Mesenchymal stem cell (in vitro differentiated cells and primary cell): ENCODE results near the gene GNAO1.

Source experiments
- DNase-seq: peaks from one replicate; pipeline ENCODE4 v3.0.0-alpha.2; 2013
- H2AFZ ChIP-seq: one replicate; pipeline ENCODE4 v1.6.1; 2013; ENCODE audit warnings: low read depth, mild to moderate bottlenecking, control low read depth, inconsistent platforms, low read length, moderate library complexity
- H2AK5ac ChIP-seq: 2 replicates; pipeline ENCODE4 v1.6.1; 2013; ENCODE audit warnings: low read length, moderate library complexity, mild to moderate bottlenecking, inconsistent platforms; ENCODE audit not compliant: severe bottlenecking
- H2BK120ac ChIP-seq: one replicate; pipeline ENCODE4 v1.6.1; 2013; ENCODE audit warnings: low read depth, mild to moderate bottlenecking, inconsistent platforms, low read length, moderate library complexity
- H2BK12ac ChIP-seq, 2 experiments: one replicate each; pipeline ENCODE4 v1.6.1; 2013; ENCODE audit warnings: inconsistent platforms in 2 of 2, low read length in 2 of 2, mild to moderate bottlenecking in 2 of 2, moderate library complexity in 2 of 2, control low read depth in 1 of 2
- H2BK15ac ChIP-seq: one replicate; pipeline ENCODE4 v1.6.1; 2013; ENCODE audit warnings: mild to moderate bottlenecking, low read depth, inconsistent platforms; ENCODE audit not compliant: poor library complexity, severe bottlenecking
- H2BK5ac ChIP-seq: 2 replicates; pipeline ENCODE4 v1.6.1; 2013; ENCODE audit warnings: low read depth, mild to moderate bottlenecking, low read length, control low read depth, inconsistent platforms; ENCODE audit not compliant: poor library complexity, severe bottlenecking
- H3K14ac ChIP-seq, 2 experiments: one replicate each; pipeline ENCODE4 v1.6.1; 2013; ENCODE audit warnings: inconsistent platforms in 2 of 2, low read length in 2 of 2, control low read depth in 1 of 2, mild to moderate bottlenecking in 1 of 2, moderate library complexity in 1 of 2
- H3K18ac ChIP-seq, 2 experiments: one replicate each; pipeline ENCODE4 v1.6.1; 2013; ENCODE audit warnings: inconsistent platforms in 2 of 2, low read length in 2 of 2, control low read depth in 1 of 2, low read depth in 1 of 2, mild to moderate bottlenecking in 1 of 2
- H3K23ac ChIP-seq, 2 experiments: one replicate each; pipeline ENCODE4 v1.6.1; 2013; ENCODE audit warnings: inconsistent platforms in 2 of 2, low read length in 2 of 2, mild to moderate bottlenecking in 2 of 2, moderate library complexity in 2 of 2, control low read depth in 1 of 2
- H3K27ac ChIP-seq: 2 replicates; pipeline ENCODE4 v1.5.1; 2013; ENCODE audit warnings: mild to moderate bottlenecking, moderate library complexity, low read length, control low read depth, inconsistent platforms; ENCODE audit not compliant: poor library complexity, severe bottlenecking
- H3K27me3 ChIP-seq, 2 experiments: 2 replicates each; pipeline versions ENCODE4 v1.6.1 to v1.7.0; 2013; ENCODE audit warnings: low read length in 2 of 2, mild to moderate bottlenecking in 2 of 2, moderate library complexity in 2 of 2, control low read depth in 1 of 2, inconsistent platforms in 1 of 2; ENCODE audit not compliant: control insufficient read depth in 1 of 2, insufficient read depth in 1 of 2
- H3K36me3 ChIP-seq, 2 experiments: 2 replicates each; pipeline versions ENCODE4 v1.6.1 to v1.7.0; 2013; ENCODE audit warnings: low read length in 2 of 2, control low read depth in 1 of 2, inconsistent platforms in 1 of 2, low read depth in 1 of 2, mild to moderate bottlenecking in 1 of 2; ENCODE audit not compliant: insufficient read depth in 2 of 2, control insufficient read depth in 1 of 2
- H3K4ac ChIP-seq, 2 experiments: one replicate each; pipeline ENCODE4 v1.6.1; 2013; ENCODE audit warnings: inconsistent platforms in 2 of 2, low read length in 2 of 2, mild to moderate bottlenecking in 2 of 2, moderate library complexity in 2 of 2, control low read depth in 1 of 2, low read depth in 1 of 2
- H3K4me1 ChIP-seq: 2 replicates; pipeline ENCODE4 v1.6.1; 2013; ENCODE audit warnings: low read depth, low read length, control low read depth; ENCODE audit not compliant: control insufficient read depth, insufficient read depth
- H3K4me2 ChIP-seq: 2 replicates; pipeline ENCODE4 v1.6.1; 2013; ENCODE audit warnings: low read length, mild to moderate bottlenecking, inconsistent platforms; ENCODE audit not compliant: poor library complexity, severe bottlenecking
- H3K4me3 ChIP-seq, 2 experiments: 2 replicates each; pipeline versions ENCODE4 v1.5.1 to v1.7.0; 2013; ENCODE audit warnings: low read length in 2 of 2, mild to moderate bottlenecking in 2 of 2, control low read depth in 1 of 2, low read depth in 1 of 2; ENCODE audit not compliant: insufficient read depth in 1 of 2
- H3K79me1 ChIP-seq: replicated peaks from 2 replicates; pipeline ENCODE4 v1.6.1; 2013; ENCODE audit warnings: mild to moderate bottlenecking, control low read depth, low read length, inconsistent platforms; ENCODE audit not compliant: poor library complexity, severe bottlenecking
- H3K9ac ChIP-seq: 2 replicates; pipeline ENCODE4 v1.7.0; 2013; ENCODE audit warnings: mild to moderate bottlenecking, low read length, moderate library complexity
- H3K9me3 ChIP-seq: 2 replicates; pipeline ENCODE4 v1.7.0; 2013; ENCODE audit warnings: mild to moderate bottlenecking, low read length; ENCODE audit not compliant: control insufficient read depth
- H4K8ac ChIP-seq: one replicate; pipeline ENCODE4 v1.6.1; 2013; ENCODE audit warnings: inconsistent platforms, mild to moderate bottlenecking, low read length, moderate library complexity
- H4K91ac ChIP-seq: one replicate; pipeline ENCODE4 v1.6.1; 2013; ENCODE audit warnings: mild to moderate bottlenecking, low read length, inconsistent platforms
- WGBS: methylation state at CpG from one replicate; pipeline ENCODE4 v1.1.7; 2013; ENCODE audit warnings: mixed read lengths; 5-methylcytosine and 5-hydroxymethylcytosine counted together

The GNAO1 gene

DNA sequence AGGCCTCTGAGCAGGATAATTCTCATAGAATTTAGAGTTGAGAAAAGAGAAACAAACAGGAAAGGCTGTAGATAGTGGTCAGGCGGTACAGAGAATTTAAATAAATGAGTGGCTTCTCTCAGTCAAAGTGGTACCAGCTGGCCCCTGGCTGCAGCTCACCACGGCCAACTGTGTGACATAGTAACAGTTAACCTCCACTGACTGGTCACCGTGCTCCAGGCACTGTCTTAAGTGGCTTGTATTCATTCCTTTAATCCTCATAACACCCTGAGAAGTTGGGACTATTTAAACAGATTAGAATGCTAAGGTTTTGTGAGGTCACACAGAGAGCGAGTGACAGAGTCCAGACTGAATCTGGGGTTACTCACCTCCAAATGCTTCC lies 108.9 kb downstream of the GNAO1 start:
- 49% methylated on average over 3 of the region's 4 CpGs for WGBS

DNA sequence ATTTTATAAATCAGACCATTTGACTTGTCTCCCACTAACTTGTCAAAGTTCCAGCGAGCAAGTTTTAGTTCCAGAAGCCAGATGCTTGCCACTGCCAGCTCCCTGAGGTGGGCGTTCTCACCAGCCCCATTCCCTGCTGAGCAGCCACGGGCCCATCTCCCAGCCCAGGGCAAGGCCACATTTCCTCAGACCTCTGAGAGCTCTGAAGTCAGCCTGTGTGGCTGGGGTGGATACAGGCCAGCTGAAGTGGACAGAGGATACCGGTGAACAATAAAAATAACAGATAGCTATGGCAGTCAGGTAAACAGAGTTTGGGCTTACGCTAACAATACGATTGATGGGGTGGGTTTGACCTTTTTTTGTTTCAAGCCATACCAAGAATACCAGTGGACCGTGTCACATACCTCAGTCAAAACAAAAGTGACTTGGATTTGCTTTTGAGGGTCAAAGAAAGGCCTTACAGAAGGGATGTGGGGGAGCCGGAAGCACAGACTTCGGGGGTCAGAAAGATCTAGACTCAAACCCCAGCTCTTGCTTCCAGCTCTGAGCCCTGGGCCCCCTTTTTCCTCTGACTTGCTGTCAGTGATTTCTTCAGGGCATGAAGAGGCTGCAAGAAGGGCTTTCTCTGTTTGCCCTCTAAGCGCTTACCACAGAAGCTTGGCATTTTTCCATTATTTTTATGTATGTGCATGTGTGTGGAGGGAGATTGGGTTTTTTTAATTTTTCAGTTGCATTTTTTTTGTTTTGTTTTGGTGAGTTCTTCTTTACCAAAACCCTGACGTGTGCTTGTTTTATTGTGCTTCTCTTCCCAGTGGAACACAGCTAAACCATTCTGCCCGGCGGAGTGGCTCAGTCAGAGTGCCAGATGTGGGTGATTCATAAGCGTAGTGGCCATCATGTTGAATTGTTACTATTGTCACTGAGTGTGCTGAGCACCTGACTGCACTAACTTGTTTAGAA lies 109.9 kb downstream of the GNAO1 start:
- Histone ChIP-seq H2BK15ac (no peak overlapping the region), H4K8ac (no peak overlapping the region), H3K27ac (no peak overlapping the region), H3K4me2 (no peak overlapping the region), H4K91ac (no peak overlapping the region), H3K18ac (no peak overlapping the region), H2AFZ (no peak overlapping the region), H2BK5ac (no peak overlapping the region), H3K4ac (no peak overlapping the region), H3K36me3 (no peaks in the 10 kb centered on the region), H3K9me3 (no peaks in the 10 kb centered on the region), H3K9ac (no peak overlapping the region), H3K4me3 (no peak overlapping the region), H3K4me1 (peaks cover 8% of the 10 kb centered on the region), H3K79me1 (no peaks in the 10 kb centered on the region), H3K23ac (no peak overlapping the region), H3K14ac (no peak overlapping the region), H3K27me3 (peaks cover 11 to 38% of the 10 kb centered on the region in 2 experiments), H2BK120ac (no peak overlapping the region), H2BK12ac (no peak overlapping the region), H2AK5ac (no peak overlapping the region)
- 72% methylated on average over 11 of the region's 14 CpGs for WGBS
- peak; percentile 16 for DNase-seq

More for the DNA sequence above, 108.9 kb downstream of the GNAO1 start:
- Histone ChIP-seq H3K4me3 (no peak overlapping the region), H2BK120ac (no peak overlapping the region), H3K36me3 (no peaks in the 10 kb centered on the region), H3K4ac (no peak overlapping the region), H3K27ac (no peak overlapping the region), H2BK5ac (no peak overlapping the region), H3K9ac (no peak overlapping the region), H3K23ac (no peak overlapping the region), H2AFZ (no peak overlapping the region), H3K79me1 (no peaks in the 10 kb centered on the region), H4K91ac (no peak overlapping the region), H2AK5ac (no peak overlapping the region), H3K9me3 (no peaks in the 10 kb centered on the region), H4K8ac (no peak overlapping the region), H3K27me3 (peaks cover 11 to 30% of the 10 kb centered on the region in 2 experiments), H3K4me1 (peaks cover 12% of the 10 kb centered on the region), H3K14ac (no peak overlapping the region), H2BK15ac (no peak overlapping the region), H2BK12ac (no peak overlapping the region), H3K4me2 (no peak overlapping the region), H3K18ac (no peak overlapping the region)
- DNase-seq: peak; percentile 36

DNA sequence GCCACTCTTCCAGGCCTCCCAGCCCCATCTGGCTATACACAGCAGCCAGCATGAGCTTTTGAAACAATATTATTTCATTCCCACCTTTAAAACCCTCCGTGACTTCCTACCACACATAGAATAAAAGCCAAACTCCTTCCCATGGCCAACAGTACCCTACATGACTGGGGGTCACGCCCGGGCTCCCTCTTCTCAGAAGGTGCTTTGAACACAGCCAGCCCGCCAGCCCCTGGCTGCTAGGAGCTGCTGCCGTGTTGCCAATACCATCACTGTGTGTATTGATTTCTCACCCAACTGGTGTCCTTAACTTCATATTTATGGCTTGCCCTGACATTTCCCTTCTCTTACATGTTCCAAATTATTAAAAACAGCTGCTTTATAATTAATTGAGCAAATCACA lies 111.2 kb downstream of the GNAO1 start:
- peaks cover 6% of the 10 kb centered on the region for H3K4me1 ChIP-seq
- no peak overlapping the region for H3K4me3 ChIP-seq
- H2BK120ac ChIP-seq: no peak overlapping the region
- no peak overlapping the region for H2AFZ ChIP-seq
- no peak overlapping the region for H2BK5ac ChIP-seq
- H4K91ac ChIP-seq: no peak overlapping the region
- no peak overlapping the region for H2AK5ac ChIP-seq
- H3K79me1 ChIP-seq: no peaks in the 10 kb centered on the region
- no peak overlapping the region for H3K4me2 ChIP-seq
- peaks cover 10 to 39% of the 10 kb centered on the region in 2 experiments for H3K27me3 ChIP-seq
- H3K23ac ChIP-seq: no peak overlapping the region
- no peak overlapping the region for H3K4ac ChIP-seq
- H3K36me3 ChIP-seq: no peaks in the 10 kb centered on the region
- no peak overlapping the region for H3K9ac ChIP-seq
- WGBS: 93% methylated on average over 5 of the region's 5 CpGs
- no peak overlapping the region for H3K18ac ChIP-seq
- H3K14ac ChIP-seq: no peak overlapping the region
- no peak overlapping the region for H4K8ac ChIP-seq
- no peak for DNase-seq
- no peak overlapping the region for H2BK12ac ChIP-seq
- no peaks in the 10 kb centered on the region for H3K9me3 ChIP-seq
- no peak overlapping the region for H2BK15ac ChIP-seq
- no peak overlapping the region for H3K27ac ChIP-seq

DNA sequence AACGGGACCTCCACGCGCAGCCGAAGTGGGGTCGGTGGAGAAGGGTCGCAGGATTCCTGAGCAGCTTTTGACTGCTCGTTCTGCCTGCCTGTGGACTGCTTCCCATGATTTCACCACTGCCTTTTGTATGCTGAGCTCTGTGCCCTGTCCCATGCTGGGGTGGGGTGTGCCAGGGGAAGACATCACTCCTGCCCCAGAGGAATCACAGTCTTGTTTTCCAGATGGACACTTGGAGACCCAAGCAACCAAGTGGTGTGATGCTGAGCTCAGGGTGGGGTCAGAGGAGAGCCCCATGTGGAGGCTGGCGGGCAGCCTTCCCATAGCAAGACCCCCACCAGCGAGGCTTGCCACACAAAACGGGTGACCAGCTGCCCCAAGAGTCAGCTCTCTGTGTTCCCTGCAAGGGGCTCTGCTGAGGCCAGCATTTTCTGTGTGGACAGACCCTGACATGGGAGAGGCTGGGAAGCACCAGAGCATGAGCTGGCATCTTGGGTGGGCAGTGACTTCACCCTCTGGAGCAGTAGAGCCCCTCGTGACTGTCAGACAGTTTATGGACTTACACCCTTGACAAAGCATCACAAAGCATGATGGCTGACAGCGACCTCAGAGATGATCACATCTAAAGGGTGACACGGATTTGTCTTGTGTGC lies 111.9 kb downstream of the GNAO1 start:
- H3K4me2 ChIP-seq: no peak overlapping the region
- H2AK5ac ChIP-seq: no peak overlapping the region
- no peak overlapping the region for H4K8ac ChIP-seq
- no peak overlapping the region for H3K23ac ChIP-seq
- DNase-seq: no peak
- no peak overlapping the region for H3K14ac ChIP-seq
- H3K4ac ChIP-seq: no peak overlapping the region
- no peak overlapping the region for H3K4me3 ChIP-seq
- no peaks in the 10 kb centered on the region for H3K79me1 ChIP-seq
- H2AFZ ChIP-seq: no peak overlapping the region
- no peak overlapping the region for H2BK5ac ChIP-seq
- no peak overlapping the region for H4K91ac ChIP-seq
- H3K9ac ChIP-seq: no peak overlapping the region
- H3K18ac ChIP-seq: no peak overlapping the region
- no peak overlapping the region for H2BK15ac ChIP-seq
- peaks cover 6% of the 10 kb centered on the region for H3K4me1 ChIP-seq
- H2BK12ac ChIP-seq: no peak overlapping the region
- peaks cover 16 to 45% of the 10 kb centered on the region in 2 experiments for H3K27me3 ChIP-seq
- H3K9me3 ChIP-seq: no peaks in the 10 kb centered on the region
- H3K27ac ChIP-seq: no peak overlapping the region
- H3K36me3 ChIP-seq: no peaks in the 10 kb centered on the region
- no peak overlapping the region for H2BK120ac ChIP-seq
- 92% methylated on average over 13 of the region's 13 CpGs for WGBS
